ENCODE data around the gene FRZB. TPM values are rescaled to one million over a fixed set of nuclear protein-coding genes. Genes with fewer than 3 reads are reported as not detected.

FRZB gene
- total and polyA plus RNA-seq, 2 of the 13 experiments (the other 11 are each of a cell fraction or from before 2014, with no cell fraction given), result 0.04 to 1.2 TPM

DNA sequence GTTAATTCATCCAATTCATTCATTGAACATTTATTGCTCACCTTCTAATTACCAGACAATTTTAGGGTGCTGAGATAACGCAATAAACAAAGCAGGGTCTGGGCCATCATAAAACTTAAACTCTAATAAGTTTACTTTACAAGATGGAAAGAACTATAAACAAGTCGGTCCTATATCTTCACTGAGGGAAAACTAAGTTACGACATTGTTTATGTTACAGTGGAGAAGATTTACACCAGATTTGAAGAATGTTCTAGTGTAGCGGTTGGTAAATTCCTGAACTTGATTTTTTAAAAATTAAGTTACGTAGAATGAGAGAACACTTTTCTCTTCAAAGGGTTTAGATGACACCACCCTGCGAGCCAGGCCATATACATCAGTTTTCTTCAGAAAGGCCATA is 20.7 kb upstream of the FRZB start:
- DNase-seq (ENCODE audit: low spot score) (no peak), FAIRE-seq (no peak), ATAC-seq (no peak)
- Histone ChIP-seq H3K79me2 (ENCODE audit: insufficient read depth, low read length) (no peaks in the 10 kb centered on the region), H3K9me3 (ENCODE audit: low read length) (no peaks in the 10 kb centered on the region), H3K27me3 (ENCODE audit: control insufficient read depth in 1 of 2, insufficient read depth in 2 of 2, low read length in 2 of 2) (no peaks in the 10 kb centered on the region), H4K20me1 (ENCODE audit: insufficient read depth, low read length) (no peaks in the 10 kb centered on the region), H3K4me2 (ENCODE audit: low read depth, low read length) (no peak overlapping the region), H3K4me1 (ENCODE audit: insufficient read depth, low read length) (peaks cover 22% of the 10 kb centered on the region), H3K4me3 (replicated peaks in 1 of 3; ENCODE audit: insufficient read depth in 1 of 3, low read depth in 2 of 3, low read length in 3 of 3) (no peak overlapping the region), H2AFZ (ENCODE audit: low read length) (no peak overlapping the region), H3K9ac (ENCODE audit: insufficient read depth, low read depth, low read length) (no peak overlapping the region), H3K27ac (ENCODE audit: extremely low read length, insufficient read depth, low read length) (no peak overlapping the region), H3K36me3 (replicated peaks in 1 of 2; ENCODE audit: control insufficient read depth in 1 of 2, insufficient read depth in 2 of 2, low read length in 2 of 2) (no peaks in the 10 kb centered on the region)
- intact Hi-C loops (cut with micrococcal nuclease; ENCODE audit: unreplicated experiment) (no loop called here), in situ Hi-C loops (cut with HindIII; ENCODE audit: extremely low pct_ligation_motif_present, low pct_unique_long_range_greater_than_20kb) (no loop called here)
- WGBS (ENCODE audit: low lambda C conversion rate), result 65% methylated on average over 6 of the region's 6 CpGs
- no TSS peak for BruUV-seq (replicated peaks)
- CTCF ChIA-PET (ENCODE audit: low intra/inter-chr PET ratio, low total read pairs), result no interaction called here
- POLR2A ChIA-PET, result no interaction called here
- TF ChIP-seq ZNF17 (CRISPR knock-in tag; IDR thresholded peaks at IDR 0.05), result no peak
- TF ChIP-seq, protein P1, sequence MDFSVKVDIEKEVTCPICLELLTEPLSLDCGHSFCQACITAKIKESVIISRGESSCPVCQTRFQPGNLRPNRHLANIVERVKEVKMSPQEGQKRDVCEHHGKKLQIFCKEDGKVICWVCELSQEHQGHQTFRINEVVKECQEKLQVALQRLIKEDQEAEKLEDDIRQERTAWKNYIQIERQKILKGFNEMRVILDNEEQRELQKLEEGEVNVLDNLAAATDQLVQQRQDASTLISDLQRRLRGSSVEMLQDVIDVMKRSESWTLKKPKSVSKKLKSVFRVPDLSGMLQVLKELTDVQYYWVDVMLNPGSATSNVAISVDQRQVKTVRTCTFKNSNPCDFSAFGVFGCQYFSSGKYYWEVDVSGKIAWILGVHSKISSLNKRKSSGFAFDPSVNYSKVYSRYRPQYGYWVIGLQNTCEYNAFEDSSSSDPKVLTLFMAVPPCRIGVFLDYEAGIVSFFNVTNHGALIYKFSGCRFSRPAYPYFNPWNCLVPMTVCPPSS (IDR thresholded peaks at IDR 0.05), result no peak
- TF ChIP-seq, protein P2, sequence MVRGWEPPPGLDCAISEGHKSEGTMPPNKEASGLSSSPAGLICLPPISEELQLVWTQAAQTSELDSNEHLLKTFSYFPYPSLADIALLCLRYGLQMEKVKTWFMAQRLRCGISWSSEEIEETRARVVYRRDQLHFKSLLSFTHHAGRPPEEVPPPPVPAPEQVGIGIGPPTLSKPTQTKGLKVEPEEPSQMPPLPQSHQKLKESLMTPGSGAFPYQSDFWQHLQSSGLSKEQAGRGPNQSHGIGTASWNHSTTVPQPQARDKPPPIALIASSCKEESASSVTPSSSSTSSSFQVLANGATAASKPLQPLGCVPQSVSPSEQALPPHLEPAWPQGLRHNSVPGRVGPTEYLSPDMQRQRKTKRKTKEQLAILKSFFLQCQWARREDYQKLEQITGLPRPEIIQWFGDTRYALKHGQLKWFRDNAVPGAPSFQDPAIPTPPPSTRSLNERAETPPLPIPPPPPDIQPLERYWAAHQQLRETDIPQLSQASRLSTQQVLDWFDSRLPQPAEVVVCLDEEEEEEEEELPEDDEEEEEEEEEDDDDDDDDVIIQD (CRISPR knock-in tag; IDR thresholded peaks at IDR 0.05; ENCODE audit: low read depth), result no peak
- TF ChIP-seq, protein P3, sequence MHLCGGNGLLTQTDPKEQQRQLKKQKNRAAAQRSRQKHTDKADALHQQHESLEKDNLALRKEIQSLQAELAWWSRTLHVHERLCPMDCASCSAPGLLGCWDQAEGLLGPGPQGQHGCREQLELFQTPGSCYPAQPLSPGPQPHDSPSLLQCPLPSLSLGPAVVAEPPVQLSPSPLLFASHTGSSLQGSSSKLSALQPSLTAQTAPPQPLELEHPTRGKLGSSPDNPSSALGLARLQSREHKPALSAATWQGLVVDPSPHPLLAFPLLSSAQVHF (CRISPR knock-in tag; IDR thresholded peaks at IDR 0.05), result no peak
- no peak for TF ChIP-seq POLR2A (IDR thresholded peaks at IDR 0.05; ENCODE audit: insufficient read depth in 1 of 2, low read depth in 2 of 2, low read length in 2 of 2)
- no peak for TF ChIP-seq ZNF274 (CRISPR knock-in tag; IDR thresholded peaks at IDR 0.05)
- TF ChIP-seq, protein P4, sequence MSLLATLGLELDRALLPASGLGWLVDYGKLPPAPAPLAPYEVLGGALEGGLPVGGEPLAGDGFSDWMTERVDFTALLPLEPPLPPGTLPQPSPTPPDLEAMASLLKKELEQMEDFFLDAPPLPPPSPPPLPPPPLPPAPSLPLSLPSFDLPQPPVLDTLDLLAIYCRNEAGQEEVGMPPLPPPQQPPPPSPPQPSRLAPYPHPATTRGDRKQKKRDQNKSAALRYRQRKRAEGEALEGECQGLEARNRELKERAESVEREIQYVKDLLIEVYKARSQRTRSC (CRISPR knock-in tag; IDR thresholded peaks at IDR 0.05; ENCODE audit: low read depth), result no peak
- TF ChIP-seq FOXK1 (CRISPR knock-in tag; IDR thresholded peaks at IDR 0.05; ENCODE audit: borderline replicate concordance, low read depth), result no peak
- no peak for TF ChIP-seq NR2F1 (CRISPR knock-in tag; IDR thresholded peaks at IDR 0.05)
- no peak for TF ChIP-seq ZNF777 (CRISPR knock-in tag; IDR thresholded peaks at IDR 0.05)
- no peak for TF ChIP-seq HNF4G (IDR thresholded peaks at IDR 0.05; ENCODE audit: borderline replicate concordance, low read depth, low read length)
- no peak for TF ChIP-seq HNF4G (CRISPR knock-in tag; IDR thresholded peaks at IDR 0.05; ENCODE audit: borderline replicate concordance, low read depth)
- TF ChIP-seq NR2C2 (CRISPR knock-in tag; IDR thresholded peaks at IDR 0.05; ENCODE audit: borderline replicate concordance), result no peak
- TF ChIP-seq, protein P5, sequence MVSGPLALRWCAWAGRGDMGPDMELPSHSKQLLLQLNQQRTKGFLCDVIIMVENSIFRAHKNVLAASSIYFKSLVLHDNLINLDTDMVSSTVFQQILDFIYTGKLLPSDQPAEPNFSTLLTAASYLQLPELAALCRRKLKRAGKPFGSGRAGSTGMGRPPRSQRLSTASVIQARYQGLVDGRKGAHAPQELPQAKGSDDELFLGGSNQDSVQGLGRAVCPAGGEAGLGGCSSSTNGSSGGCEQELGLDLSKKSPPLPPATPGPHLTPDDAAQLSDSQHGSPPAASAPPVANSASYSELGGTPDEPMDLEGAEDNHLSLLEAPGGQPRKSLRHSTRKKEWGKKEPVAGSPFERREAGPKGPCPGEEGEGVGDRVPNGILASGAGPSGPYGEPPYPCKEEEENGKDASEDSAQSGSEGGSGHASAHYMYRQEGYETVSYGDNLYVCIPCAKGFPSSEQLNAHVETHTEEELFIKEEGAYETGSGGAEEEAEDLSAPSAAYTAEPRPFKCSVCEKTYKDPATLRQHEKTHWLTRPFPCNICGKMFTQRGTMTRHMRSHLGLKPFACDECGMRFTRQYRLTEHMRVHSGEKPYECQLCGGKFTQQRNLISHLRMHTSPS (CRISPR knock-in tag; IDR thresholded peaks at IDR 0.05; ENCODE audit: low read depth), result no peak
- TF ChIP-seq ZNF549 (CRISPR knock-in tag; IDR thresholded peaks at IDR 0.05), result no peak
- TF ChIP-seq ZNF607 (CRISPR knock-in tag; IDR thresholded peaks at IDR 0.05; ENCODE audit: borderline replicate concordance), result no peak
- TF ChIP-seq, protein P6, sequence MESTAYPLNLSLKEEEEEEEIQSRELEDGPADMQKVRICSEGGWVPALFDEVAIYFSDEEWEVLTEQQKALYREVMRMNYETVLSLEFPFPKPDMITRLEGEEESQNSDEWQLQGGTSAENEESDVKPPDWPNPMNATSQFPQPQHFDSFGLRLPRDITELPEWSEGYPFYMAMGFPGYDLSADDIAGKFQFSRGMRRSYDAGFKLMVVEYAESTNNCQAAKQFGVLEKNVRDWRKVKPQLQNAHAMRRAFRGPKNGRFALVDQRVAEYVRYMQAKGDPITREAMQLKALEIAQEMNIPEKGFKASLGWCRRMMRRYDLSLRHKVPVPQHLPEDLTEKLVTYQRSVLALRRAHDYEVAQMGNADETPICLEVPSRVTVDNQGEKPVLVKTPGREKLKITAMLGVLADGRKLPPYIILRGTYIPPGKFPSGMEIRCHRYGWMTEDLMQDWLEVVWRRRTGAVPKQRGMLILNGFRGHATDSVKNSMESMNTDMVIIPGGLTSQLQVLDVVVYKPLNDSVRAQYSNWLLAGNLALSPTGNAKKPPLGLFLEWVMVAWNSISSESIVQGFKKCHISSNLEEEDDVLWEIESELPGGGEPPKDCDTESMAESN (CRISPR knock-in tag; conservative IDR thresholded peaks at IDR 0.05), result no peak
- TF ChIP-seq HMG20A (CRISPR knock-in tag; IDR thresholded peaks at IDR 0.05; ENCODE audit: borderline replicate concordance), result no peak

Data from HepG2 (cell line).